GM21723 (cell line): ENCODE measurements around the gene POLD4.

Experiments
- ATAC-seq: cut with Tn5 transposase; IDR thresholded peaks from one replicate; pipeline ENCODE4 v1.9.1; 2021; ENCODE audit warnings: mild to moderate bottlenecking, moderate library complexity; ENCODE audit not compliant: unreplicated experiment

POLD4 gene

DNA sequence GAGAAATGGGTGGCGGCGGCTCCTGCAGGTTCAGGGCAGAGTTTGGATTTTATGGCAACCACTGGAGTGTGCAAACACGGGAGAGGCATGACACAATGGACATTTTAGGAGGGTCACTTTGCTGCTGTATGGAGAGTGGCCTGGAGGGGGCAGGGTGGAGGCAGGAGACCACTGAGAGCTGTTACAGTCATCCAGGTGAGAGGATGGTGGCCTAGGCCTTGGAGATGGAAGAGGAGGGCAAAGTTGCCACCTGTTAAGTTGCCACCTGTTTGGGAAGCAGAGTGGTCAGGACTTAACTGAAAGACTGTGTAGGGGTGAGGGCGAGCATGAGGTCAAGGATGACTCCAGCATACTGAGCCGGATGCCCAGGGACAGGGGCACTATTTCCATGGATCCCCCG, 36.1 kb upstream of the POLD4 start:
- ATAC-seq: no peak

GRCh38 chr11:67387518-67387917, 34.2 kb upstream of the POLD4 start:
- ATAC-seq: no peak

DNA sequence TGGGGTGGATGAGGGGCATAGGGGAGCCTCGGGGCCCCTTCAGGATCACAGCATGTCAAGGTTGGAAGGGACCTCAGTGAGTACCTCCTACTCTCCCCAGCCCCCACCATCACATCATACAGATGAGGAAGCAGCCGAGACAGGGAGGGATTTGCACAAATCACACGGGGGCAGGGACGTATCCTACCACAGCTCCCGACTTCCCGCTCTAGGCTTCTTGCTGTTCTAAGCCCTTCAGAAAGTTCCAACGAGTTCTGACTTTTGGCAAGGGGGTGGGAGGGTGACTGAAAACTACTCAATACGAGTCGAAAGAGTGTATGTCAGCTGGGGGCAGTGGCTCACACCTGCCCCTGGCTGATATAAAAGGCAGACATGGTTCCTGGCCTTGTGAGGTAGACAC, 33.7 kb upstream of the POLD4 start:
- no peak for ATAC-seq

- ATAC-seq: no peak
These were observed 31.6 kb upstream of the POLD4 start for GRCh38 chr11:67384851-67385366.

GRCh38 chr11:67382276-67383136, 29.2 kb upstream of the POLD4 start:
- ATAC-seq: no peak

DNA sequence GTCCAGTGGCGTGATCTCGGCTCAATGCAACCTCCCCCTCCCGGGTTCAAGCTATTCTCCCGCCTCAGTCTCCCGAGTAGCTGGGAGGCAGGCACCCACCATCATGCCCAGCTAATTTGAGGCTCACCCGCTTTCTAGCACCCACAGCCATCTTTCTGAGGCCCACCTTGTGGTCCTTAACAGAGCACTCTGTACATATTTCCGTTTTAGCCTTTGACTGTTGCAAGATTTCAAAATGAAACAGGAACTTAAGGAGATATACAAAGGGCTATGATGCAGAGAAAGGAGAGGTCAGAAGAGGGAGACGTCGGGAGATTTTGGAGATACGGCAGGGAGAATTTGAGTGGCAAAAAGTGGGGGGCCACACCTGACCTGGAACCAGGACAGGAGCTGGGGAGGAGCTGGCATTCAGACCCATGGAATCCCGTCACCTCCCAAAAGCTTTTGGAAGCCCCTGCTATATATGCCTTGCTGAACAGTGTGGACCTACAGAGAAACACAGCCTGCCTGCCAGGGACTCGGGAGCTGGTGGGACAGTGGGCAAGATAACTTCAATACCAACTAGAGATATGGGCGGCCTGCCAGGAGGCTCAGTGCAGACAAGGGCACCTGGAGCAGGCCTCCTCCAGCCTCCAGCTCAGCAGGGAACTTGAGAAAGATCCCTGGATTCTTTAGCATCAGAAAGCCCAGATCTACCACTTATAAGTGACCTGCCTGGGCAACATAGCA, 28.1 kb upstream of the POLD4 start:
- ATAC-seq: no peak

- ATAC-seq: no peak
These were observed 26.0 kb upstream of the POLD4 start for GRCh38 chr11:67379061-67380058.

- ATAC-seq: no peak
These were observed 25.2 kb upstream of the POLD4 start for GRCh38 chr11:67378544-67378943.

DNA sequence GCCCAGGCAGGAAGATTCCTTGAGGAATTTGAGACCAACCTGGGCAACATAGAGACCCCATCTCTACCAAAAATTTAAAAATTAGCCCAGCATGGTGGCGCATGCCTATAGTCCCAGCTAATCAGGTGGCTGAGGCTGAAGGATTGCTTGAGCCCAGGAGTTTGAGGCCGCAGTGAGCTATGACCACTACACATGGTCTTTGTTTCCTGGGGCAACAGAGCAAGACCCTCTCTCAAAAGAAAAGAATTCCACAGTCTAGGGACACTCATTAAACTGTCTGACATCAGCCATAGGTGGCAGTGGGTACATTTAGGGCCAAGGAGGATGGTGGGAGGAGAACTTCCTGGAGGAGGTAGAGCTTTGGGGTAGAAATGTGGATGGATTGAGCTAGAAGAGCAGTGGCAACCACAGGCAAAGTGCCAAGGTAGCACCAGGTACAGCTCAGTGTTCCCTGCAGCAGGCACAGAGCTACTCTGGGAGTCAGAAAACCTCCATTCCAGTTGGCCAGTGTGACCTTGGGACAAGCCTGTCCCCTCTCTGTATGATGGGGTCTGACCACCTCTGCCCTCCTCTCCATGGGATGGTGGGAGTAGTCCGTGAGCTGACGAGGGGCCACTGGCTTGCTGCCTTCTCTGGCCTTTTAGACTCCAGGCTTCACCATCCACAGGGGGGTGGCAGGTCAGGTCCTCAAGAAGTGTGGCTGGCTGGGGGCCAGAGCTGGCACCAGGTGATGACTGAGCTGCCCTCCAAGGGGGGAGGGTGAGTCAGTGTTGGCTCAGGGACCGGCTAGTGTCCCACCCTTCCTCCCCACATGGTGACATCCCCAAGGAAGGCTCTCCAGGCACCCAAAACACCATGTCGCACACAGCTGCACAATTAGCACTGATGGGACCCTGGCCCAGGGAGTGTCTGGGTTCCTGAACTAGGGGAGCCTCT, 23.8 kb upstream of the POLD4 start:
- no peak for ATAC-seq

DNA sequence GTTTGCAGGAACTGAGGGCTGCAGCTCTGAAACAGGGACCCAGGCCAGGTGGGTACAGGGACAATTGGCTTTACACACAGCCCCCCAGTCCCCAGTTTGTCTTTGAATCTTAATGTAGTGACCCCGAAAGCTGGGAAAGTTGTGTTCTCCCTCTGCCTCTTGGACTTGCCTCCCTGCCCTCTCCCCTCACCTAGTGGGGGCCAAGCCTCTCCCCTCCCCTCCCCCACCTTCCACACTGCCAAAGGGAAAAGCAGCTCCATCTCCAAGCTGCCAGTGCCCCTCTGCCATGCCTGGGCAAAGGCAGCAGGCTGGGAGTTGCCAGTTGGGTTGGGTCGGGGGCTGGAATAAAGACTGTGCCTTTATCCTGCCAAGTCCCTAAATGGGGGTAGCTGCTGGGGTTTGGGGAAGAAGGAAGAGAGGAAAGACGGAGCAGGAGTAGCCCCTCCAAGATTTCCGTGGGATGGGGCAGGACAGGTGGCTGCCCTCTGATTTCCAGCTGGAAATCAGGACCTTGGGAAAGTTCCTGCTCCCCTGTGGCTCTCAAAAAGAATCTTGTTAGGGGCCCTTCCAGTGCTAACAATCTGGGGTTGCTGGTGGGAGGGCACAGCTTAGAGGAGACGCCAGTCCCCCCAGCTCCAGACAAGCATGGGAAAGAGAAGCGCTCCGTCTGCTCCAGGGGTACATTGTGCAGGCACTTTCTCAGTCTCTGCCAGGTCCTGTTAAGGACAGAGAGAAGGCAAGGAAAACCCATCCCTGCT, 22.9 kb upstream of the POLD4 start:
- ATAC-seq: no peak

GRCh38 chr11:67375320-67376055, 22.1 kb upstream of the POLD4 start:
- no peak for ATAC-seq

DNA sequence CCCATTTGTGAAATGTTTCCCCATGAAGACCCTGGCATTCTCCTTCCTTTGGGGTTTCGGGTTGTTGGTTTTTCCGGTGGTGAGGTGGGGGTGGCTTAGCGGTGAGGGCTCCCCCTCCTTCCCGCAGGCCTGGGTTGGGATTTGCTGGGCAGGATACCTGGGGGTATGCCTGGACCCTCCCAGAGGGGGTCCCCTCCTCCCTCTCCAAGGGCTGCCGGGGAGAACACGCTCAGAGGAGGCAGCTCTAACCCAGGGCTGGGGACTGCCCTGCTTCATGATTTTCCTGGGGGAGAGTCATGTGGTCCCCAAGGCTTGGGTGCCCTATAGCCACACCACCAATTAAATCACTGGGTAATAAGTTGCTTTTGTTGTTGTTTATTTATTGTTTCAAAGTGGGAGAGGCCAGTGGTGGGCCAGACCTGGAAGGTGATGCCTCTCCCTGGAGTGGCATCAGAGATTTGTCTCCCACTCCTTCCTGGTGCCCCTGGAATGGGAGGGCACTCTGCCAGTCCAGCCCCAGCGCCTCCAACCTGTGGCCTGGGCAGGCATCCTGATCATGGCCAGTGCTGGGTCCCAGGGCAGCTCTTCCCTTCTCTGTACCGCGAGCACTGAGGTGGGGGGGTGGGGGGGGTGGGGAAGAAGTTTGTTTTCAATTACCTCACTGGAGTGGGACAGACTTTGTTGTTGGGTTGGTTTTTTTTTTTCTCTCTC, 21.4 kb upstream of the POLD4 start:
- ATAC-seq: no peak

DNA sequence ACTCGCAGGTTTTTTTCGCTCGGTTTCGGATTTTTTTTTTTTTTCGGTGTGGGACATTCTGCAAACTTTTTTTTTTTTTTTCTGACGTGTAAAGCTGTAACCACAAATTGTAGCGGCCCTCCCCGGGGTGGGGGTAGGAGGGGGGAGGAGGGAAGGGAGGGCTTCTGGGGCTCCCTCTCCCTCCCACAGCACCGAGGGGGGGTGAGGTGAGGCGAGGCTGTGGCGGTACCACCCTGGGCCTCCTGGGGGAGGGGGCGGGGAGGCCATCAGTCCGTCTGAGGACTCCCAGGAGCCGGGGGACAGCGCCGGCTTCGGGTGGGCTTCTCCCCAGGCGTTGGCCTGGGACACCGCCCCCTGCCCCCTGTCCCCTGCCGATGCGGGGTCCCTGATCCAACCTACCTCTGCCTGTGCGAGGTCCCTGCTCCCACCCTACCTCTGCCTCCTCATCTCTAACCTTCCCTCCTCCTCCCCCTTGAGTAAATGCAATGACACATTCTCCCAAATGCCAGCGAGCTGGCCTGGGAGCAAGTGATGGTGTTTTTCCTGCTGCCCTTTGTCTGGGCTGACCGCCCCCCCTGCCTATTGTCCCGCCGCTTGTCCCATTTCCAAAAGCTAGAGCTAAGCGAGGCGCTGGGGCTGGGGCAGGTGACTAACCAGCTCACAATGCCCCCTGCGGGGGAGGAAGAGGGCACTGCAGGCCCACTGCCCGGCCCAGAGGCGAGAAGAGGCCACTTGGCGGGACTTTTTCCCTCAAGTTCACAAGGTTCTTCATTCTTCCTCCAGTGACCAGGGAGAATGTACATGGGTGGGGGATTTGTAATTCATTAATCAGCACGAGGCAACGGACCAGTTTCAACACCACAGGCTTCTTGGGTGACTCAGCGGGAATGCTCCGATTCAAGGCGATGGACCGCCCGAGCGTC, 20.6 kb upstream of the POLD4 start:
- ATAC-seq: no peak

DNA sequence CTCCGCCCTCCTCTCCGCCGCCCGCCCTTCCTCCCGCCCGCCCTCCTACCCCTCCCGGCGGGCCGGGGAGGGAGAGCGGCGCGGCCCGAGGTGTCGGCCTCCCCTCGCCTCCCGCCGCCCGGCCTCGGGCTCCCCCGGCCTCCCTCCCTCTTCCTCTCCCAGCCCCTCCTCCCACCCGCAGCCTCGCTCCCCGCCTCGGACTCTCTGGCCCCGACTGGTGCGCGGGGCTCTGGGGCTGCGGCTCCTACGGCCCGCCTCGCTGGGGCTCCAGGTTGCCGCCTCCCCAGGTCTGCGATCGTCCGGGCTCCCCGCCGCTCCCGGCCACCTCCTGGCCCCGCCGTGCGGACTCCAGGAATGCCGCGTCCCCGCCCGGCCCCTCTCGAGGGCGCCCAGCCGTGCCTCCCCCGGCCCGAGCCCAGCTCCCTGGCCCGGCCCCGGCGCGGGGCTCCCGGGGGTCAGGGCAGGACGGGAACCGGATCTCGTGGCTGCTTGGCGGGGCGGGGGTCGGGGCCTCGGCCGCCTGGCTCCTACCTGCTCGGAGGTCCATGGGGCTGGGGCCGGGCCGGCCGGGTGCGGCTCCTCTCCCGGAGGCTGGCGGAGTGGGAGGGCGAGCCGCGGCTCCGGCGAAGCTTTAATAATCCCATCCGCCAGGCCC, 19.8 kb upstream of the POLD4 start, which contains the start of gene CLCF1:
Gene CLCF1 (minus strand): TSS at position 606 of the 655 bp plus-strand sequence. CDS start 59 bp downstream, at position 547.
- no peak for ATAC-seq

DNA sequence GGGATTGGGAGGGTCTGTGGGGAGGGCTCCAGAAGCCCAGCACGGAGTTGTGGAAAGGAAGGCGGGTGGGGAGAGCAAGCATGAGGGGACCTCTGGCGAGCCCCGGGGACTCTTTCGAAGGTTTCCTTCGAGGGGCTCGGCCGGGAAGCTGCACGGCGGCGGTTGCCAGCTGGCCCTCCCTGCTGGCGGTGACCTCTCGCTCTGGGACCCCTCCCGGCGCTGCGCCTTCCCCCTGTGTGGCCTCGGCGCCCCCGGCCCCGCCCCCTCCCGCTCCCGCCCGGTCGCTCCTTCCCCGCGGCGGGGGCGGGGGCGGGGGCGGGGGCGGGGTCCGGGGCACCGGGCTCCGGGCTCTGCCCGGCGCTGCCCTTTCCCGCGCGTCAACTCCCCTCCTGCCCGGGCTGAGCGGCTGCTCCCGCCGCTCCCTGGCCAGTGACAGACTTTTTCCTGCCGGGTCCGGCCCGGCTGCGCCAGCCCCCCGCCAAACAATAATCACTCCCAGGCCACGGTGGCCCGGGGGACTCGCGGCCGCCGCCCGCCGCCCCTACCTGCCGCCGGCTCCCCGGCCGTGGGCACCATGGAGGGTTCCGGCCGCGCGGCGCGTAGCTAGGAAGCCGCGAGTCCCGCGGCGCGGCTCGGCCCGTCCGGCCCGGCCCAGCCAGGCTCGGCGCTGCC, 19.1 kb upstream of the POLD4 start:
- ATAC-seq: no peak
